HG03135 (cell line): ENCODE measurements around the gene EMSY.

ENCODE experiments used
- ATAC-seq: cut with Tn5 transposase; IDR thresholded peaks from one replicate; pipeline ENCODE4 v1.9.1; 2021; ENCODE audit warnings: mild to moderate bottlenecking, moderate library complexity; ENCODE audit not compliant: unreplicated experiment

The EMSY gene

GRCh38 chr11:76515494-76515893, 70.7 kb downstream of the EMSY start:
- no peak for ATAC-seq

GRCh38 chr11:76523147-76523546, 78.3 kb downstream of the EMSY start:
- no peak for ATAC-seq

DNA sequence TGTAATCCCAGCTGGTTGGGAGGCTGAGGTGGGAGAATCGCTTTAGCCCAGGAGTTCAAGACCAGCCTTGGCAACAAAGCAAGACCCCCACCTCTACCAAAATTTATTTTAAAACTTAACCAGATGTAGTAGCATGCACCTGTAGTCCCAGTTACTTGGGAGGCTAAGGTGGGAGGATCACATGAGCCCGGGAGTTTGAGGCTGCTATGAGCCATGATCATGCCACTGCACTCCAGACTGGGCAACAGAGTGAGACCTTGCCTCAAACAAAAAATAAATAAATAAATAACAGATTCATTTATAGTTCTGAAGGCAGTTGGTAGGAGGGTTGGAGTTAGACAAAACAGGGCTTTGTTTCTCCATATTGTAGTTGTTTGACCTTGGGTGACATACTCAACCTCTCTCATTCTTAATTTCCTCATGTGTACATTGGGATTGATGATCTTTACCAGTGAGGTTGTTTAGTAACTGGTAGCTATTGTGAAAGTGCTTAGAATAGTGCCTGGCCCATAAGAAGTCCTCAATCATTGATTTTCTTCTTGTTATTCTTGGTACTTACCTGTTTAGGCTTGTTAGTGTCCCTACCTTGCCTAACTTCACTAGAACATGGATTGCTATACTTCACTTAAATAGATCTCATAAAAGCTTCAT, 79.1 kb downstream of the EMSY start:
- no peak for ATAC-seq

GRCh38 chr11:76524461-76524860, 79.6 kb downstream of the EMSY start:
- ATAC-seq: no peak

GRCh38 chr11:76524919-76525318, 80.1 kb downstream of the EMSY start:
- no peak for ATAC-seq

GRCh38 chr11:76526878-76527277, 82.1 kb downstream of the EMSY start:
- no peak for ATAC-seq

DNA sequence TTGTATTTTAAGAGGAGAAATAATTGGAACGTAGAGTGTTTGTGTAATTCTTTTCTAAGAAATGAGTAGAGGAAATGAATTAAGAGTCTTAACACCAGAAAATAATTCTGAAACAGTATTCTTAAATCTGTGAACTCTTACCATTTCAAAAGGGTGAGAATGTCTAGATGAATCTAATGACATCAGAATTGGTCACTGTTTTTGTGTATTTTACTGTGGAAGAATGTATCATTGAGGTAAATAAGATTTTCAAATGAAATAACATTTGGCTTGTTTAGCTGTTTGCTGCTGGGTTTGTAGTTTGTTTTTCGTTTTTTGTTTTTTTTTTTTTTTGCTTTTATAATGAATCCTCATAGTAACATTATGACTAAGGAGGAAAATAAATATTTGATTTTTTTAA, 97.6 kb downstream of the EMSY start:
- ATAC-seq: no peak

- no peak for ATAC-seq
These were observed 98.3 kb downstream of the EMSY start for GRCh38 chr11:76543006-76543703.

GRCh38 chr11:76550781-76551180, 106.0 kb downstream of the EMSY start:
- no peak for ATAC-seq

GRCh38 chr11:76551400-76551799, 106.6 kb downstream of the EMSY start:
- no peak for ATAC-seq

DNA sequence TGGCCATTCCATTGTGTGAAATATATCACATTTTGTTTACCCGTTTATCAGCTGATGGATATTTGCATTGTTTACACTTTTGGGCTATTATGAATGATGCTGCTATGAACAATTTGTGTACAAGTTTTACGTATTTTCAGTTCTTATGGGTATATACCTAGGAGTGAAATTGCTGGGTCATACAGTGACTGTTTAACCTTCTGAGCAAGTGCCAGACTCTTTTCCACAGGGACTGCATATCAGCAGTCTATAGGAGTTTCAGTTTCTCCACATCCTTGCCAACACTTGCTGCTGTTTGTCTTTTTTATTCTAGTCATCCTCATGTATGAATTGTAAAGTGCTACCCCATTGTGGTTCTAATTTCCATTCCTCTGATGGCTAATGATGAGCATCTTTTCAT, 108.2 kb downstream of the EMSY start:
- no peak for ATAC-seq

DNA sequence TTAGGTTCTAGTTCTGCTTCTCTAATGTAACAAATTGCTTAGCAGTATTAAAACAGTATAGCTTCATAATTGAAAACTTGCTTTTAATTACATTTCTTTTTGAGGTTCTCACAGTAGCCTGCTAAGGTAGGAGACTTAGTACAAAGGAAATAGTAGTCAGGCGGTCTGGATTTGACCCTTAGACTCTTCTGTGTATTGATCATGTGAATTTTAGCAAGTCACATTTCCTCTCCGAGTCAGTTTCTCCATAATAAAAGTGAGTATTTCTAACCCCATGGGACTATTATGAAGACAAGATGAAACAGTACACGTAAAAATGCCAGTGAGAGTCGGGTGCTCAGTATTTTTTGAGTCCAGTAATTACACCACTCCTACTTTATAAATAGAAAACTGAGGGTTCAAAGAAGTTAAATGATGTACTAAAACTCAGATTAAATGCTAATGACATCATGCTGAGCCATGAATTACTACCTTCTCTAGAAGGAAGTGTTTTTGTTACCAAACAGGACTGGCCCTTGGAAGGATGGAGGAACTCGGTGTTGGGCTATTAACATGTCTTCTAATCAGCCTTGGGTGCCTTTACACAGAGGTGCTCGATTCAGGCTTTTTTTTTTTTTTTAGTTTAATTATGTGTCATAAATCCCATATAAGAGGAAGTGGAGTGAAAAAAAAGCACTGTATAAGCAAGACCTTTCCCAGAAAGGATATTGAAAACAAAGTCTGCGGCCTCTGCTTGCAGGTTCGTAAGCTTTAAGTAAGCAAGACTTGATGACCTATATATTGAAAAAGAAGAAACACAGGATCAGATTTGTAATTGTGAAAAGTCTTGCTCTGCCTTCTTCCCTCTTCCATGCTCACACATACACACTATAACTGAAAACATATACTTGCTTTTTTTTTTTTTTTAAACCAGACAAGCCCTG, 109.0 kb downstream of the EMSY start:
- ATAC-seq: no peak

GRCh38 chr11:76554767-76555166, 109.9 kb downstream of the EMSY start:
- no peak for ATAC-seq

- no peak for ATAC-seq
These were observed 112.6 kb downstream of the EMSY start for GRCh38 chr11:76557466-76557865.

DNA sequence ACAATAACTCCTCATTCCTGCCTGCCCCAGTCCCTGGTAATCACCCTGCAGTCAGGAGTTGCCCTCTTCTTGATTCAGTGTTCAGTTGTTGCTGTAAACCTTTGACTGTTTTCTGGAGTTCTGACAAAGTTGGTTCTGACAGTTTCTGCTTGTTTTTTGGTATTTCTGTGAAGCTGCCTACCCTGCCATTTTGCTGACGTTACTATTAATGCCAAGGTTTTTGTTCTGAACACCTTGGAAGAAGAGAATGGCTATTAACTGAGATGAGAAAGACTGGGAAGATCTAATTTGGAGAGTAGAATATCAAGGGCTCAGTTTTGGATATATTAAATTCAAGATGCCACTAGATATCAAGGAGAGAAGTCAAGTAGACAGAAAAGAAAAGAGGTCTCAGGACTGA, 113.7 kb downstream of the EMSY start:
- ATAC-seq: no peak

DNA sequence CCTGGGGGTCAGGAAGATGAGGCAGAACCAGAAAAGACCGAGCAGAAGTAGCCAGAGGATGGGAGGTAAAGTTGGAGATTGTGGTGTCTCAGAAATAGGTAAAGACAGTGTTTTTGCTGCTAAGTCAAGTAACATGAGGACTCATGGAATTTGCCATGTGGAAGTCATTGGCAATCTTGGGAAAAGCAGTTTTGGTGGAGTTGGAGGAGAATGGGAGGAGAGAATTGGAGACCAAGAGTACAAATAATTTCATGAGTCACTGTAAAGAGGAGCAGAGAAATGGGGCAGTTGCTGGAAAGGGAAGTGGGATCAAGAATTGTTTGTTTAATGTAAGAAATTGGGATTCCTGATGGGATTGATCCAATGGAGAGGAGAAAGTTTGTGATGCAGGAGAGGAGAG, 114.1 kb downstream of the EMSY start:
- no peak for ATAC-seq

GRCh38 chr11:76559346-76559745, 114.5 kb downstream of the EMSY start:
- ATAC-seq: no peak

DNA sequence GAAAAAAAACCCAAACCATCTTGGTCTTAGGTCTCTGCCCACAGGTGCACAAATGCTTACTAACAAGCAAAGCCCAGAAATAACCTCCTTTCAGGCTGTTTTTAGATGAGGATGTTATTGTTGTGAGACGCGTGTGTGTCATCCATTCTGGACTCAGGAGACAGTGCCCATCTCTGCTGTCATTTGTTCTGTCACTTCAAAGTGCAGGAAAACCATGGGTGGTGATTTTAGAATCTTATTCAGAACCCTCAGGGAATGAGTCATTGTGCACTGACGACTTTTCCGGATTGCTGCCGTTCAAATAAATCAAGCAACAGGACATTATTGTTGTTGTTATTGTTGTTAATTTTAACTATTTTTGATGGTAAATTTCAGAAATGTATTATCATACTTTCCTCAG, 115.4 kb downstream of the EMSY start:
- no peak for ATAC-seq

GRCh38 chr11:76561245-76561644, 116.4 kb downstream of the EMSY start:
- ATAC-seq: no peak

GRCh38 chr11:76562541-76562940, 117.7 kb downstream of the EMSY start:
- ATAC-seq: no peak

- ATAC-seq: no peak
These were observed 119.5 kb downstream of the EMSY start for GRCh38 chr11:76564364-76564763.

GRCh38 chr11:76566811-76567210, 122.0 kb downstream of the EMSY start:
- ATAC-seq: no peak
